HG02884 (cell line): ENCODE results near the gene DUSP7.

Source experiments
- ATAC-seq: cut with Tn5 transposase; IDR thresholded peaks from one replicate; pipeline ENCODE4 v1.9.1; 2021; ENCODE audit warnings: mild to moderate bottlenecking, moderate library complexity; ENCODE audit not compliant: unreplicated experiment

DUSP7 gene

GRCh38 chr3:52068730-52069129 lies 12.4 kb upstream of the DUSP7 start:
- ATAC-seq, result no peak

- ATAC-seq, result no peak
These were observed 11.7 kb upstream of the DUSP7 start for GRCh38 chr3:52068055-52068571.

GRCh38 chr3:52067526-52067925 lies 11.2 kb upstream of the DUSP7 start:
- ATAC-seq, result no peak

GRCh38 chr3:52067046-52067445 lies 10.7 kb upstream of the DUSP7 start:
- no peak for ATAC-seq

- ATAC-seq, result no peak
These were observed 8.9 kb upstream of the DUSP7 start for GRCh38 chr3:52065264-52065756.

- no peak for ATAC-seq
These were observed 8.2 kb upstream of the DUSP7 start for GRCh38 chr3:52064561-52064960.

- no peak for ATAC-seq
These were observed 6.8 kb upstream of the DUSP7 start for GRCh38 chr3:52063026-52063723.

GRCh38 chr3:52062505-52062904 lies 6.1 kb upstream of the DUSP7 start:
- no peak for ATAC-seq

- no peak for ATAC-seq
These were observed 4.9 kb upstream of the DUSP7 start for GRCh38 chr3:52061121-52061910.

- no peak for ATAC-seq
These were observed 3.4 kb upstream of the DUSP7 start for GRCh38 chr3:52059781-52060180.

GRCh38 chr3:52057812-52058495 lies 1.6 kb upstream of the DUSP7 start:
- no peak for ATAC-seq

- peak; percentile 77 for ATAC-seq
These were observed 819 bp upstream of the DUSP7 start for GRCh38 chr3:52056968-52057811.

GRCh38 chr3:52055537-52056351 lies 627 bp downstream of the DUSP7 start:
- no peak for ATAC-seq

- no peak for ATAC-seq
These were observed 1.5 kb downstream of the DUSP7 start for GRCh38 chr3:52054661-52055511.

GRCh38 chr3:52053307-52054304 lies 2.8 kb downstream of the DUSP7 start:
- ATAC-seq, result no peak

GRCh38 chr3:52052831-52053306 lies 3.5 kb downstream of the DUSP7 start:
- ATAC-seq, result no peak

GRCh38 chr3:52051444-52051843 lies 4.9 kb downstream of the DUSP7 start:
- ATAC-seq, result no peak
